ENCODE data around the gene AFMID. TPM values are rescaled to one million over a fixed set of nuclear protein-coding genes. Genes with fewer than 3 reads are reported as not detected.
"Not testable (repeated sequence)": the region's sequence is repeated elsewhere in the genome, so short reads cannot be mapped to it uniquely, and the experiment has no call there.

AFMID gene, protein sequence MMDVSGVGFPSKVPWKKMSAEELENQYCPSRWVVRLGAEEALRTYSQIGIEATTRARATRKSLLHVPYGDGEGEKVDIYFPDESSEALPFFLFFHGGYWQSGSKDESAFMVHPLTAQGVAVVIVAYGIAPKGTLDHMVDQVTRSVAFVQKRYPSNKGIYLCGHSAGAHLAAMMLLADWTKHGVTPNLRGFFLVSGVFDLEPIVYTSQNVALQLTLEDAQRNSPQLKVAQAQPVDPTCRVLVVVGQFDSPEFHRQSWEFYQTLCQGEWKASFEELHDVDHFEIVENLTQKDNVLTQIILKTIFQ
- 10 to 100 TPM; 24.0 to 61.7 (median 38.7) TPM for polyA plus RNA-seq
- long read RNA-seq, donor 1 = 0 reads
- long read RNA-seq, donor 2, partial matches to known transcripts = 0 of 1 reads
- long read RNA-seq, donor 2, other reads (novel, unspliced or antisense) = 0 of 1 reads
- long read RNA-seq, donor 3, partial matches to known transcripts = 0 of 3 reads
- long read RNA-seq, donor 3, other reads (novel, unspliced or antisense) = 0 of 3 reads
- long read RNA-seq, donor 4 = 0 reads
- long read RNA-seq, donor 5 = 0 reads
- long read RNA-seq, donor 6, partial matches to known transcripts = 0 of 1 reads
- long read RNA-seq, donor 6, other reads (novel, unspliced or antisense) = 0 of 1 reads
- long read RNA-seq, donor 7, transcript AFMID-214 (3 exons, 582 nt) = major isoform, 7 of 243 reads
- long read RNA-seq, donor 7, partial matches to known transcripts = 221 of 243 reads
- long read RNA-seq, donor 7, other reads (novel, unspliced or antisense) = 13 of 243 reads
- long read RNA-seq, donor 8, partial matches to known transcripts = 0 of 1 reads
- long read RNA-seq, donor 8, other reads (novel, unspliced or antisense) = 0 of 1 reads
- long read RNA-seq, donor 9 = 0 reads
- long read RNA-seq, donor 10, partial matches to known transcripts = 0 of 7 reads
- long read RNA-seq, donor 10, other reads (novel, unspliced or antisense) = 0 of 7 reads

DNA sequence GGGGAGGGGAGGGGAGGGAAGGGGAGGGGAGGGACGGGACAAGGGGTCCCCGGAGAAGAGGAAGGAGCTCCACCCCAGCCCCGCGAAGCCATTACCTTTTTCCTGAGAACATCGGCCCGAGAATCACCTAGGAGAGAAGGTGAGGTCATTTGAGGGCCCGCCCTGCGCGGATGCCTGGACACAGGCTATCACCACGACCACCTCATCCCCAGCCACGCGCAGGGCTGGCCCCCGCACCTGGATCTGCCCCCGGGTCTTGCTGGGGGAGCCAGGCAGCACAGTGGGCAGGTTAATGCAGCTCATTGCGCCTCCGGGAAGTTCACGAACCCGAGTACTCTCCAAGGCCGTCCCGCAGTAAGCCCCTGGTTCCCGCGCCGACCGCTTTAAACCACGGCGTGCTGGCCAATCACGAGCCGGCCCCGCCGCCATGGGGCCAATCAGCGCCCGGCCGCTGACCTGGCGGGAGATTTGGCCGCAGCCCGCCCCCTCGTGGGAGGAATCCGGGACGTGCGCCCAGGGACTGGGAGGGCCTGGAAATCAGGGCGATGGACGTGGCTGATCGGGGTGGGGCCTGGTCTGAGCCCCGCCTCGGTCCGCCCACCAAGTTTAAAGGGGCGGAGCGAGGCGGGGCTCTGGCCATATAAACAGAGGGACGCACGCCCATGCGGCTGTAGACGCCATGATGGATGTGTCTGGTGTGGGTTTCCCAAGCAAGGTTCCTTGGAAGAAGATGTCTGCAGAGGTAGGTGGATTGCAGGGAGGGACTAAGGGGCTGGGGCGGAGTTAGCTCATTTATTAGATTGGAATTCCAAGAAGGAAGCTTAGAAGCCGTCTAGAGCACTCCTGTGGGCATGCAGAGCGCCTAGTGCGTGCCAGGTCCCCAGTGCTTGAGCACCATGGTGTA lies at the start of gene AFMID, which contains the start of gene TK1:
TSS of gene AFMID (plus strand) at position 671 of the 904 bp plus-strand sequence. CDS start at position 680, 9 bp downstream.
TSS of gene TK1 (minus strand) at position 361 of the 904 bp plus-strand sequence. CDS start at position 303, 58 bp downstream.
- FAIRE-seq = no peak
- peak; percentile 99 for DNase-seq
- H3K36me3 ChIP-seq (ENCODE audit: control insufficient read depth in 3 of 3, insufficient read depth in 2 of 3, low read depth in 1 of 3, low read length in 3 of 3) = peaks cover 0 to 44% (median 0%) of the 10 kb centered on the region in 3 donors
- H3K27me3 ChIP-seq (ENCODE audit: control insufficient read depth in 3 of 3, insufficient read depth in 3 of 3, low read length in 3 of 3) = no peaks in the 10 kb centered on the region
- H3K27ac ChIP-seq (ENCODE audit: low read depth in 1 of 3, low read length in 2 of 3) = peak within 1 kb of the TSS; percentile 53 to 92 (median 88)
- WGBS, 3 donors = 1 to 4% (median 2%) methylated on average over 48 to 57 of the region's 57 CpGs
- peak within 1 kb of the TSS; percentile 22 to 57 (median 48) for H3K4me3 ChIP-seq (ENCODE audit: low read depth in 1 of 3, low read length in 3 of 3)
- H3K9me3 ChIP-seq (ENCODE audit: control insufficient read depth in 2 of 2, insufficient read depth in 1 of 2, low read depth in 1 of 2, low read length in 1 of 2) = peaks cover 0 to 3% of the 10 kb centered on the region in 2 donors
- peaks cover 0 to 9% (median 4%) of the 10 kb centered on the region in 3 donors for H3K4me1 ChIP-seq (ENCODE audit: control insufficient read depth in 3 of 3, insufficient read depth in 2 of 3, low read depth in 1 of 3, low read length in 2 of 3)

DNA sequence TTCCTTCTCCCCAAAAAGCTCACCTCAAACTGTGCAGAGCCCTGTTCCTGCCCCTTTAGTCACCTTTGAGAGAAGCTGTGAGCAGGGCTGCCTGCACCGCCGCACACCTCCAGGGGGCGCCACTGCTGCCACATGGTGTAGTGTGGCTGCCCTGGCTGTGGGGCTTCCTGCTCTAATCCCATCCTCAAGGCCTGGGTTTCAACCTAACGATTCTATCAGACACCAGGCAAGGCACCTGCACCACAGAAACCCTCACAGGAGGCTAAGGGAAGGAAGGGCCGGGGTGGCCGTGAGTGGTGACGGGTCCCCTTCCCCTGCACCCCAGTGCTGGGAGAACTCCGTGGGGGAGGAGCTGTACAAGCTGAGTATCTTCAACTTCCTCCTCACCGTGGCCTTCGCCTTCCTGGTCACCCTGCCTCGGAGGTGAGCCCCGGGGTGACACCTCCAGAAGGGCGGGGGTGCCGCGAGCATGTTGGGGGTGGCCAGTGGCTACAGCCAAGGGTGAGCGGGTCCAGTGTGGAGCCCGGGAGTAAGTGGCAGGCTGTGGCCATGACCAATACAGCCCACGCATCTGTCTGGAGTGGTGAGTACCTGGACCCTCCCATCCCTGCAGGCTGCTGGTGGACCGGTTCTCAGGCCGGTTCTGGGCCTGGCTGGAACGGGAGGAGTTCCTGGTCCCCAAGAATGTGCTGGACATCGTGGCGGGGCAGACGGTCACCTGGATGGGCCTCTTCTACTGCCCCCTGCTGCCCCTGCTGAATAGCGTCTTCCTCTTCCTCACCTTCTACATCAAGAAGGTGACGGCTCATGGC lies 49.6 kb upstream of the AFMID start:
- FAIRE-seq = no peak
- WGBS, 3 donors = 40 to 54% (median 49%) methylated on average over 25 to 26 of the region's 26 CpGs
- H3K27ac ChIP-seq (ENCODE audit: low read depth in 1 of 3, low read length in 2 of 3) = peak overlapping the region in 1 of 3 donors; percentile 27

DNA sequence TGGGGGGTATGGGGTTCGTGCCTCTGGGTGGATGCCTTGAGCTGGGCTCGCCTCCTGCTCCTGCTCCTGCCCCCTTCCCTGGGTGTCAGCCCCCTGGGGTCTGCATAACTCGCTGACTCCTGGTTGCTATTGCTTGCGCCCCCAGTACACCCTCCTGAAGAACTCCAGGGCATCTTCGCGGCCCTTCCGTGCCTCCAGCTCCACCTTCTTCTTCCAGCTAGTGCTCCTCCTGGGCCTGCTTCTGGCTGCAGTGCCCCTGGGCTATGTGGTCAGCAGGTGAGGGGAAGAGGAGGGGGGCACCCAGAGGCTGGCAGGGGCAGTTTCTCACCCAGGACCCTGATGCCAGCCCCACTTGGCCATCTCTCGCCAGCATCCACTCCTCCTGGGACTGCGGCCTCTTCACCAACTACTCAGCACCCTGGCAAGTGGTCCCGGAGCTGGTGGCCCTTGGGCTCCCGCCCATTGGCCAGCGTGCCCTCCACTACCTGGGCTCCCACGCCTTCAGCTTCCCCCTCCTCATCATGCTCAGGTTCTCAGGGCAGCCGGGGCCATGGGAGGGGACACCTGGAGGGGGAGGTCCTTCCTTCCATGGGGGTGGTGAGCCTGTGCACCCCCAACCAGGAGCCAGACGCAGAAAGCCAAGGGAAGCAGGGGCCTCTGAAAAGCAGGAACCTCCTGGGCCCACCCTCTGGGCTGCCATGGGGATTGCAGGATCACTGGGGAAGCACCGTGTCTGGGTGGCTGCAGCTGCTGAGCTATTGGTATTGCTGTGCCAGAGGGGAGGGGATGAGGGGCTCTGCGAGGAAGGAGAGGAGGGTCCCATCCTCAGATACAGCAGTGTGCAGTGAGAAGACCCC lies 48.7 kb upstream of the AFMID start:
- no peak overlapping the region for H3K4me3 ChIP-seq (ENCODE audit: low read depth in 1 of 3, low read length in 3 of 3)
- H3K9me3 ChIP-seq (ENCODE audit: control insufficient read depth in 2 of 2, insufficient read depth in 1 of 2, low read depth in 1 of 2, low read length in 1 of 2) = no peaks in the 10 kb centered on the region
- 79 to 84% (median 81%) methylated on average over 17 of the region's 17 CpGs for WGBS, 3 donors
- H3K27ac ChIP-seq (ENCODE audit: low read depth in 1 of 3, low read length in 2 of 3) = no peak overlapping the region
- DNase-seq (no peak), FAIRE-seq (no peak)
- H3K36me3 ChIP-seq (ENCODE audit: control insufficient read depth in 3 of 3, insufficient read depth in 2 of 3, low read depth in 1 of 3, low read length in 3 of 3) = peaks cover 0 to 2% (median 2%) of the 10 kb centered on the region in 3 donors
- H3K4me1 ChIP-seq (ENCODE audit: control insufficient read depth in 3 of 3, insufficient read depth in 2 of 3, low read depth in 1 of 3, low read length in 2 of 3) = peaks cover 0 to 43% (median 3%) of the 10 kb centered on the region in 3 donors
- H3K27me3 ChIP-seq (ENCODE audit: control insufficient read depth in 3 of 3, insufficient read depth in 3 of 3, low read length in 3 of 3) = no peaks in the 10 kb centered on the region

More for the DNA sequence above, 49.6 kb upstream of the AFMID start:
- Histone ChIP-seq H3K9me3 (ENCODE audit: control insufficient read depth in 2 of 2, insufficient read depth in 1 of 2, low read depth in 1 of 2, low read length in 1 of 2) (no peaks in the 10 kb centered on the region), H3K4me3 (ENCODE audit: low read depth in 1 of 3, low read length in 3 of 3) (no peak overlapping the region), H3K4me1 (ENCODE audit: control insufficient read depth in 3 of 3, insufficient read depth in 2 of 3, low read depth in 1 of 3, low read length in 2 of 3) (peaks cover 0 to 42% (median 3%) of the 10 kb centered on the region in 3 donors), H3K27me3 (ENCODE audit: control insufficient read depth in 3 of 3, insufficient read depth in 3 of 3, low read length in 3 of 3) (no peaks in the 10 kb centered on the region), H3K36me3 (ENCODE audit: control insufficient read depth in 3 of 3, insufficient read depth in 2 of 3, low read depth in 1 of 3, low read length in 3 of 3) (peaks cover 0 to 2% (median 2%) of the 10 kb centered on the region in 3 donors)
- DNase-seq = peak in 1 of 2 donors; percentile 45

DNA sequence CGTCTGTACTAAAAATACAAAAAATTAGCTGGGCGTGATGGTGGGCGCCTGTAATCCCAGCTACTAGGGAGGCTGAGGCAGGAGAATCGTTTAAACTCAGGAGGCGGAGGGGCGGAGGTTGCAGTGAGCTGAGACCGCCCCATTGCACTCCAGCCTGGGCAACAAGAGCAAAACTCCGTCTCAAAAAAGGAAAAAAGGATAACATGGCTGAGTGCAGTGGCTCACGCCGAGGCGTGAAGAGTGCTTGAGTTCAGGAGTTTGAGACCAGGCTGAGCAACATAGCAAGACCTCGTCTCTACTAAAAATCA lies 47.3 kb upstream of the AFMID start:
- Histone ChIP-seq H3K27ac (ENCODE audit: low read depth in 1 of 3, low read length in 2 of 3) (peak overlapping the region in 2 of 3 donors; percentile 25 to 47), H3K4me1 (ENCODE audit: control insufficient read depth in 3 of 3, insufficient read depth in 2 of 3, low read depth in 1 of 3, low read length in 2 of 3) (peaks cover 3 to 57% (median 4%) of the 10 kb centered on the region in 3 donors)
- DNase-seq; FAIRE-seq; H3K9me3 ChIP-seq (ENCODE audit: control insufficient read depth in 2 of 2, insufficient read depth in 1 of 2, low read depth in 1 of 2, low read length in 1 of 2); H3K27me3 ChIP-seq (ENCODE audit: control insufficient read depth in 3 of 3, insufficient read depth in 3 of 3, low read length in 3 of 3); H3K4me3 ChIP-seq (ENCODE audit: low read depth in 1 of 3, low read length in 3 of 3); H3K36me3 ChIP-seq (ENCODE audit: control insufficient read depth in 3 of 3, insufficient read depth in 2 of 3, low read depth in 1 of 3, low read length in 3 of 3): not testable (repeated sequence)
- 63 to 80% (median 66%) methylated on average over 12 of the region's 12 CpGs for WGBS, 3 donors

DNA sequence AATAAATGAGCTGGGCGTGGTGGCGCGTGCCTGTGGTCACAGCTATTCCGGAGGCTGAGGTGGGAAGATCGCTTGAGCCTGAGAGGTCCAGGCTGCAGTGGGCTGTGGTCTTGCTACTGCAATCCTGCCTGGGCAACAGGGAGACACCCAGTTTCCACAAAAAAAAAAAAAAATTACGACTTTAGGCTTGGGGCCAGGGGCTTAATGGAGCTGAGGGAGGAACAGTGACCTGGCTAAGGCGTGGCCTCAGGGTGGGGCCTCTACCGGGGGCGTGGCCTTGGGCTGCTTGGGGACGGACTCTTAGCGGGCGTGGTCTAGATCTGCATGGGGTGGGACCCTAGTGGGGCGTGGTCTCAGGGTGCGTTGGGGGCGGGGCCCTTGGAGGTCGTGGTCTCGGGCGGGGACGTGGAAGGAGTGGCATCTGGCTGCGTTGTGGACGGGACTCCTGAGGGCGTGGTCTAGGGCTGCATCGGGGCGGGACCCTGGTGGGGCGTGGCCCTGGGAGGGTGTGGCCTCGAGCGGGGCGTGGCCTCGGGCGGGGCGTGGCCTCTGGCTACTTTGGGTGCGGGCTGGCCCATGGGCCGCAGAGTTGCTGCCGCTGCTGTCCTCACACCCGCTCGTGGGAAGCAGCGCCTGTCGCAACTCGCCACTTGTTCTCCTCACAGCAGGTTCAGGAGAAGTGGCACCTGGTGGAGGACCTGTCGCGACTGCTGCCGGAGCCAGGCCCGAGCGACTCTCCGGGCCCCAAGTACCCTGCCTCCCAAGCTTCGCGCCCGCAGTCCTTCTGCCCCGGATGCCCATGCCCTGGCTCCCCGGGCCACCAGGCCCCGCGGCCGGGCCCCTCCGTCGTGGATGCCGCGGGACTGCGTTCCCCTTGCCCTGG lies 46.8 kb upstream of the AFMID start:
- H3K27me3 ChIP-seq (ENCODE audit: control insufficient read depth in 3 of 3, insufficient read depth in 3 of 3, low read length in 3 of 3) = no peaks in the 10 kb centered on the region
- peak overlapping the region in 1 of 3 donors; percentile 36 for H3K4me3 ChIP-seq (ENCODE audit: low read depth in 1 of 3, low read length in 3 of 3)
- H3K4me1 ChIP-seq (ENCODE audit: control insufficient read depth in 3 of 3, insufficient read depth in 2 of 3, low read depth in 1 of 3, low read length in 2 of 3) = peaks cover 3 to 63% (median 7%) of the 10 kb centered on the region in 3 donors
- no peaks in the 10 kb centered on the region for H3K9me3 ChIP-seq (ENCODE audit: control insufficient read depth in 2 of 2, insufficient read depth in 1 of 2, low read depth in 1 of 2, low read length in 1 of 2)
- WGBS, 3 donors = 22 to 30% (median 23%) methylated on average over 34 to 58 of the region's 58 CpGs
- peaks cover 0 to 2% (median 2%) of the 10 kb centered on the region in 3 donors for H3K36me3 ChIP-seq (ENCODE audit: control insufficient read depth in 3 of 3, insufficient read depth in 2 of 3, low read depth in 1 of 3, low read length in 3 of 3)
- peak; percentile 98 to 99 for DNase-seq
- no peak for FAIRE-seq
- peak overlapping the region in 2 of 3 donors; percentile 47 to 70 for H3K27ac ChIP-seq (ENCODE audit: low read depth in 1 of 3, low read length in 2 of 3)

DNA sequence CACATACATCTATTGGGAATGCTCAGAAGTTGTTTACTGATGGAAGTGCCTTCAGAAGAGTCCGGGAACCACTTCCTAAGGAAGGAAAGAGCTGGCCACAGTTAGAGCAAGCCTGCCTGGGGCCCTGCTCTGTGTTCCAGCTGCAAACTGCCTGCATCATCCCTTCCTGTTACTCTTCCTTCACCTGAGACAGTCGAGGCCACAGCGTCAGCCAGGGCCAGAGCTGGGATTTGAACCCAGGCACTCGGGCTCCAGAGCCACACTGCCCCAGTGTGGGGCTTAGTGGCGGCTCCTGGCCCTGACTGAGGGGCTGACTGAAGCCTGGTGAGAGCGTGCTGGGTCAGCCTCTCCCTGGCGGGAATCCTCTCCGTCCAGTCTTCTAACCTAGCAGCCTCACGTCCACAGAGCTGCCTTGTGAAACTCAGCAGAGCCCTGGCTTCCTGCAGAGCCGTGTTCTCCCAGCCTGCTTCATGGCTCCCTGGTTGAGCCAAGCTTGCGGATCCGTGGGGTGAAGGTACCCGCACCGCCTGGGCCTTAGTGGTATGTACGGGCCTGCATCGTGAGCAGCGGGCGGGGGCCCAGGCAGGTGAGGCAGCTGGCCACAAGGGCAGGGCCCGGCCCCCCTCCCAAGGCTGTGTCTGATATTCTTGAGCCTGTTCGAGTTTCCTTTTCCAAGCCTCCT lies 45.6 kb upstream of the AFMID start:
- Histone ChIP-seq H3K27me3 (ENCODE audit: control insufficient read depth in 3 of 3, insufficient read depth in 3 of 3, low read length in 3 of 3) (no peaks in the 10 kb centered on the region), H3K4me3 (ENCODE audit: low read depth in 1 of 3, low read length in 3 of 3) (no peak overlapping the region), H3K4me1 (ENCODE audit: control insufficient read depth in 3 of 3, insufficient read depth in 2 of 3, low read depth in 1 of 3, low read length in 2 of 3) (peaks cover 3 to 74% (median 7%) of the 10 kb centered on the region in 3 donors), H3K36me3 (ENCODE audit: control insufficient read depth in 3 of 3, insufficient read depth in 2 of 3, low read depth in 1 of 3, low read length in 3 of 3) (peaks cover 0 to 5% (median 2%) of the 10 kb centered on the region in 3 donors), H3K9me3 (ENCODE audit: control insufficient read depth in 2 of 2, insufficient read depth in 1 of 2, low read depth in 1 of 2, low read length in 1 of 2) (no peaks in the 10 kb centered on the region), H3K27ac (ENCODE audit: low read depth in 1 of 3, low read length in 2 of 3) (peak overlapping the region in 2 of 3 donors; percentile 38 to 44)
- FAIRE-seq (no peak), DNase-seq (no peak)
- WGBS, 3 donors = 54 to 72% (median 55%) methylated on average over 15 to 20 of the region's 20 CpGs

All from small intestine (tissue), 16 donors.